Parathyroid adenoma (tissue), 2 donors: ENCODE measurements around the gene FLYWCH1.

Experiments used
- H2AFZ ChIP-seq: fragments of 300-600 bp; sonication (generic); one replicate; pipeline ENCODE4 v1.7.0; 2017; ENCODE audit warnings: antibody characterized with exemption, mild to moderate bottlenecking
- H3K27ac ChIP-seq: fragments of 300-600 bp; sonication (generic); one replicate; pipeline ENCODE4 v1.7.0; 2017
- H3K27me3 ChIP-seq: fragments of 300-600 bp; sonication (generic); one replicate; pipeline ENCODE4 v1.7.0; 2017; ENCODE audit warnings: low read length; ENCODE audit not compliant: control insufficient read depth, insufficient read depth
- H3K36me3 ChIP-seq: fragments of 300-600 bp; sonication (generic); one replicate; pipeline ENCODE4 v1.7.0; 2017; ENCODE audit warnings: low read length; ENCODE audit not compliant: control insufficient read depth, insufficient read depth
- H3K4me1 ChIP-seq: fragments of 300-600 bp; sonication (generic); one replicate; pipeline ENCODE4 v1.7.0; 2017; ENCODE audit warnings: control low read depth
- H3K4me2 ChIP-seq: fragments of 300-600 bp; sonication (generic); one replicate; pipeline ENCODE4 v1.7.0; 2017; ENCODE audit warnings: low read length
- H3K4me3 ChIP-seq: fragments of 300-600 bp; sonication (generic); one replicate; pipeline ENCODE4 v1.7.0; 2017; ENCODE audit warnings: low read depth, low read length
- H3K79me2 ChIP-seq: fragments of 300-600 bp; sonication (generic); one replicate; pipeline ENCODE4 v1.7.0; 2017; ENCODE audit warnings: control low read depth
- H3K9ac ChIP-seq: fragments of 300-600 bp; sonication (generic); one replicate; pipeline ENCODE4 v1.7.0; 2017; ENCODE audit warnings: mild to moderate bottlenecking
- H3K9me3 ChIP-seq: fragments of 300-600 bp; sonication (generic); one replicate; pipeline ENCODE4 v1.7.0; 2017; ENCODE audit warnings: low read length; ENCODE audit not compliant: control insufficient read depth
- CTCF ChIP-seq: fragments of 300-600 bp; sonication (generic); IDR thresholded peaks from one replicate; pipeline ENCODE4 v1.7.0; 2017; ENCODE audit warnings: antibody characterized with exemption, mild to moderate bottlenecking
- donor health status: primary hyperparathyroidism.

The FLYWCH1 gene

GRCh38 chr16:2976201-2976600 lies 64.5 kb downstream of the FLYWCH1 start:
- H3K9ac ChIP-seq = no peak overlapping the region
- no peak overlapping the region for H3K27ac ChIP-seq
- no peaks in the 10 kb centered on the region for H3K9me3 ChIP-seq
- no peak for TF ChIP-seq CTCF
- no peaks in the 10 kb centered on the region for H3K79me2 ChIP-seq
- H3K4me2 ChIP-seq = no peak overlapping the region
- no peaks in the 10 kb centered on the region for H3K36me3 ChIP-seq
- no peaks in the 10 kb centered on the region for H3K27me3 ChIP-seq
- peaks cover under 1% of the 10 kb centered on the region for H3K4me1 ChIP-seq
- no peak overlapping the region for H3K4me3 ChIP-seq
- no peak overlapping the region for H2AFZ ChIP-seq

GRCh38 chr16:2976673-2977072 lies 64.9 kb downstream of the FLYWCH1 start:
- H3K4me3 ChIP-seq = no peak overlapping the region
- no peak overlapping the region for H3K4me2 ChIP-seq
- H3K9ac ChIP-seq = no peak overlapping the region
- H3K27ac ChIP-seq = no peak overlapping the region
- TF ChIP-seq CTCF = no peak
- H3K9me3 ChIP-seq = no peaks in the 10 kb centered on the region
- H2AFZ ChIP-seq = no peak overlapping the region
- H3K4me1 ChIP-seq = no peaks in the 10 kb centered on the region
- no peaks in the 10 kb centered on the region for H3K79me2 ChIP-seq
- no peaks in the 10 kb centered on the region for H3K36me3 ChIP-seq
- no peaks in the 10 kb centered on the region for H3K27me3 ChIP-seq

GRCh38 chr16:2977440-2977839 lies 65.7 kb downstream of the FLYWCH1 start:
- no peaks in the 10 kb centered on the region for H3K27me3 ChIP-seq
- H3K4me2 ChIP-seq = no peak overlapping the region
- no peak overlapping the region for H3K27ac ChIP-seq
- no peaks in the 10 kb centered on the region for H3K9me3 ChIP-seq
- no peak overlapping the region for H3K4me3 ChIP-seq
- no peaks in the 10 kb centered on the region for H3K36me3 ChIP-seq
- no peak overlapping the region for H2AFZ ChIP-seq
- no peaks in the 10 kb centered on the region for H3K79me2 ChIP-seq
- no peaks in the 10 kb centered on the region for H3K4me1 ChIP-seq
- H3K9ac ChIP-seq = no peak overlapping the region
- TF ChIP-seq CTCF = no peak

GRCh38 chr16:2979669-2980226 lies 68.0 kb downstream of the FLYWCH1 start:
- no peak overlapping the region for H3K27ac ChIP-seq
- H3K79me2 ChIP-seq = no peaks in the 10 kb centered on the region
- no peak overlapping the region for H3K9ac ChIP-seq
- H2AFZ ChIP-seq = peak overlapping the region; percentile 100
- peak overlapping the region; percentile 99 for H3K4me2 ChIP-seq
- H3K36me3 ChIP-seq = no peaks in the 10 kb centered on the region
- no peak for TF ChIP-seq CTCF
- H3K4me1 ChIP-seq = peaks cover 3% of the 10 kb centered on the region
- H3K4me3 ChIP-seq = peak overlapping the region; percentile 86
- no peaks in the 10 kb centered on the region for H3K27me3 ChIP-seq
- H3K9me3 ChIP-seq = no peaks in the 10 kb centered on the region
